Panc1 (cell line): Measurements from ENCODE around the gene ZNF304. TPM values are rescaled to one million over a fixed set of nuclear protein-coding genes. Genes with fewer than 3 reads are reported as not detected.

Experiments used
- ATAC-seq: fragments of 200-7000 bp; cut with Tn5 transposase; 2 replicates; pipeline ENCODE4 v1.9.1; 2020; ENCODE audit warnings: mild to moderate bottlenecking, moderate library complexity
- BruUV-seq: library from RNA; stranded (reverse); fragments of 400-500 nt; replicated peaks from 2 replicates; lab custom pipeline; 2021; lab: Mats Ljungman, UMichigan
- CTCF ChIA-PET: fragments of 300-600 bp; sonication (Branson Sonifier 250); formaldehyde crosslinking; loops from one replicate; lab custom pipeline; 2022; ENCODE audit warnings: antibody characterized with exemption; lab: Charles Lee
- POLR2A ChIA-PET: fragments of 300-600 bp; sonication (Branson Sonifier 250); formaldehyde crosslinking; loops from one replicate; lab custom pipeline; 2022; ENCODE audit warnings: antibody characterized with exemption; lab: Charles Lee
- DNase-seq: peaks from one replicate; pipeline ENCODE4 v3.0.0-alpha.2; 2010; ENCODE audit warnings: low read depth, low spot score
- H3K27ac ChIP-seq: 2 replicates; pipeline ENCODE4 v1.5.1; 2011; ENCODE audit warnings: mild to moderate bottlenecking, low read length, inconsistent platforms
- H3K27me3 ChIP-seq: fragments of 200-500 bp; sonication (Bioruptor generic); 2 replicates; pipeline ENCODE4 v1.6.0; 2014; ENCODE audit warnings: low read length, inconsistent platforms; ENCODE audit not compliant: control insufficient read depth, insufficient read depth
- H3K36me3 ChIP-seq: fragments of 200-500 bp; sonication (Bioruptor generic); 2 replicates; pipeline ENCODE4 v1.5.1; 2014; ENCODE audit warnings: inconsistent platforms, mild to moderate bottlenecking, low read length, moderate library complexity; ENCODE audit not compliant: control insufficient read depth, insufficient read depth
- H3K4me1 ChIP-seq: 2 replicates; pipeline ENCODE4 v1.5.1; 2011; ENCODE audit warnings: inconsistent platforms, mild to moderate bottlenecking, low read length, moderate library complexity; ENCODE audit not compliant: control insufficient read depth, insufficient read depth
- H3K4me3 ChIP-seq, 2 experiments: 2 replicates each; pipeline ENCODE4 v1.5.1; 2011 to 2012; ENCODE audit warnings: low read depth in 2 of 2, low read length in 2 of 2, mild to moderate bottlenecking in 2 of 2, inconsistent platforms in 1 of 2, moderate library complexity in 1 of 2
- H3K9me3 ChIP-seq: fragments of 200-500 bp; sonication (Bioruptor generic); 2 replicates; pipeline ENCODE4 v1.5.1; 2014; ENCODE audit warnings: low read depth, mild to moderate bottlenecking, inconsistent platforms, low read length, moderate library complexity; ENCODE audit not compliant: control insufficient read depth, insufficient read depth
- CTCF ChIP-seq: fragments of 450-650 bp; IDR thresholded peaks from 2 replicates; pipeline ENCODE4 v1.5.1; 2017; ENCODE audit warnings: mild to moderate bottlenecking
- POLR2AphosphoS5 ChIP-seq: IDR thresholded peaks from 2 replicates; pipeline ENCODE4 v1.6.1; 2012; ENCODE audit warnings: mild to moderate bottlenecking, low read depth, low read length, moderate library complexity
- REST ChIP-seq, 2 experiments: IDR thresholded peaks; 2 replicates each; pipeline ENCODE4 v1.6.1; 2011 to 2012; ENCODE audit warnings: low read depth in 2 of 2, control low read depth in 1 of 2, low read length in 1 of 2, mild to moderate bottlenecking in 1 of 2, moderate library complexity in 1 of 2; ENCODE audit not compliant: insufficient read depth in 1 of 2
- SIN3A ChIP-seq: IDR thresholded peaks from 2 replicates; pipeline ENCODE4 v1.6.1; 2012; ENCODE audit warnings: low read depth, mild to moderate bottlenecking, low read length, moderate library complexity, borderline replicate concordance; ENCODE audit not compliant: insufficient read depth
- TCF7L2 ChIP-seq: IDR thresholded peaks from 2 replicates; pipeline ENCODE4 v1.6.1; 2011; ENCODE audit warnings: mild to moderate bottlenecking, low read depth, low read length, inconsistent platforms
- in situ Hi-C: cut with HindIII; loops from 2 replicates; pipeline ENCODE4 v1.10.0; 2016; ENCODE audit warnings: low sequenced_read_pairs, low pct_unique_long_range_greater_than_20kb
- intact Hi-C: fragments of 100-400 bp; cut with micrococcal nuclease; formaldehyde crosslinking; loops from one replicate; pipeline ENCODE4 v1.10.0; 2022; ENCODE audit not compliant: unreplicated experiment
- total RNA-seq: library from RNA; stranded (reverse); gene quantifications from one replicate; pipeline ENCODE4 v1.2.1, GENCODE V29; 2021; ENCODE audit not compliant: unreplicated experiment

Gene ZNF304
- total RNA-seq, 1 experiment from 2014 or later: 10.8 TPM

DNA sequence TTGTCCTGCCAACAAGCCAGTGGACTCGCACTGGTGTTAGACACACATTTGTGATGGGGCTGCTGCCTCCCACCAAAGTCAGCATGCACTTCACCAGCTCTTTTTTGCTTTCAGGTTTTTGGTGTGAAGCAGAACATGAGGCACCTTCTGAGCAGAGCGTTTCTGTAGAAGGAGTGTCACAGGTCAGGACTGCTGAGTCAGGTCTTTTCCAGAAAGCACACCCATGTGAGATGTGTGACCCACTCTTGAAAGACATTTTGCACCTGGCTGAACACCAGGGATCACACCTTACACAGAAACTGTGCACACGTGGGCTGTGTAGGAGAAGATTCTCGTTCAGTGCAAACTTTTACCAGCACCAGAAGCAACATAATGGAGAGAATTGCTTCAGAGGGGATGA, 4.8 kb downstream of the ZNF304 start:
- no peak for ATAC-seq
- POLR2A ChIA-PET: interaction anchor here (0.7 kb wide), 1 partner anchor 67 kb away, joined by 3 read pairs; no protein-coding TSS in a partner anchor
- Histone ChIP-seq H3K27me3 (no peaks in the 10 kb centered on the region), H3K4me1 (peaks cover 8% of the 10 kb centered on the region; the same call in 1 of the 2 replicates), H3K27ac (no peak overlapping the region), H3K9me3 (peaks cover 34% of the 10 kb centered on the region), H3K4me3 (no peak overlapping the region), H3K36me3 (peaks cover 12% of the 10 kb centered on the region)
- in situ Hi-C loops: no loop called here
- intact Hi-C loops: no loop called here
- CTCF ChIA-PET: no interaction called here
- no peak for DNase-seq
- BruUV-seq: no TSS peak
- TF ChIP-seq REST (IDR thresholded peaks at IDR 0.05; ENCODE audit: insufficient read depth in 1 of 2, low read depth in 2 of 2, low read length in 1 of 2) (no peak), SIN3A (no peak), CTCF (no peak), TCF7L2 (no peak), POLR2AphosphoS5 (no peak)

- no peak for DNase-seq
- ChIA-PET POLR2A (no interaction called here), CTCF (no interaction called here)
- ATAC-seq: no peak
- in situ Hi-C loops: no loop called here
- Histone ChIP-seq H3K36me3 (peaks cover 7% of the 10 kb centered on the region; the same call in 1 of the 2 replicates), H3K4me1 (peaks cover 6% of the 10 kb centered on the region; the same call in 1 of the 2 replicates), H3K4me3 (no peak overlapping the region), H3K27ac (no peak overlapping the region), H3K27me3 (no peaks in the 10 kb centered on the region), H3K9me3 (peaks cover 34% of the 10 kb centered on the region)
- intact Hi-C loops: no loop called here
- no TSS peak for BruUV-seq
- TF ChIP-seq CTCF: no peak
- no peak for TF ChIP-seq TCF7L2
- no peak for TF ChIP-seq REST (IDR thresholded peaks at IDR 0.05; ENCODE audit: insufficient read depth in 1 of 2, low read depth in 2 of 2, low read length in 1 of 2)
- TF ChIP-seq POLR2AphosphoS5: no peak
- TF ChIP-seq SIN3A: no peak
Observed at GRCh38 chr19:57357406-57357805, 6.3 kb downstream of the ZNF304 start.
